HG02571 (cell line): ENCODE measurements around the gene C2CD4A.

Experiments
- ATAC-seq: cut with Tn5 transposase; IDR thresholded peaks from one replicate; pipeline ENCODE4 v1.9.1; 2021; ENCODE audit warnings: mild to moderate bottlenecking, moderate library complexity; ENCODE audit not compliant: unreplicated experiment

Gene C2CD4A

GRCh38 chr15:62093809-62094208, 27.0 kb downstream of the C2CD4A start:
- ATAC-seq: no peak

GRCh38 chr15:62094388-62094787, 27.6 kb downstream of the C2CD4A start:
- no peak for ATAC-seq

GRCh38 chr15:62099094-62099601, 32.4 kb downstream of the C2CD4A start:
- no peak for ATAC-seq

- no peak for ATAC-seq
Observed at GRCh38 chr15:62103431-62103830, 36.7 kb downstream of the C2CD4A start.

GRCh38 chr15:62104401-62104800, 37.6 kb downstream of the C2CD4A start:
- no peak for ATAC-seq

- no peak for ATAC-seq
Observed at GRCh38 chr15:62104846-62105245, 38.1 kb downstream of the C2CD4A start.

GRCh38 chr15:62105266-62105665, 38.5 kb downstream of the C2CD4A start:
- ATAC-seq: no peak

GRCh38 chr15:62106096-62106495, 39.3 kb downstream of the C2CD4A start:
- ATAC-seq: no peak

GRCh38 chr15:62107571-62108121, 40.9 kb downstream of the C2CD4A start:
- no peak for ATAC-seq

- ATAC-seq: no peak
Observed at GRCh38 chr15:62108411-62108810, 41.6 kb downstream of the C2CD4A start.

GRCh38 chr15:62109437-62109836, 42.7 kb downstream of the C2CD4A start:
- ATAC-seq: no peak

GRCh38 chr15:62109982-62110851, 43.4 kb downstream of the C2CD4A start:
- ATAC-seq: no peak

- ATAC-seq: no peak
Observed at GRCh38 chr15:62112081-62112480, 45.3 kb downstream of the C2CD4A start.

- no peak for ATAC-seq
Observed at GRCh38 chr15:62112616-62113593, 46.1 kb downstream of the C2CD4A start.

GRCh38 chr15:62115847-62116246, 49.1 kb downstream of the C2CD4A start:
- no peak for ATAC-seq

- no peak for ATAC-seq
Observed at GRCh38 chr15:62118520-62119226, 51.9 kb downstream of the C2CD4A start.

- ATAC-seq: no peak
Observed at GRCh38 chr15:62119227-62119864, 52.6 kb downstream of the C2CD4A start.

GRCh38 chr15:62119874-62120273, 53.1 kb downstream of the C2CD4A start:
- no peak for ATAC-seq
